Lower leg skin (tissue), 3 donors: ENCODE results near the gene MAN1A1.

Experiments
- POLR2A ChIP-seq, 2 donors: fragments of 450-650 bp; IDR thresholded peaks; one replicate each; pipeline ENCODE4 v1.6.1; 2016 to 2017; ENCODE audit warnings: antibody characterized with exemption in 2 of 2, mild to moderate bottlenecking in 1 of 2, moderate library complexity in 1 of 2
- TF ChIP-seq, protein P1 (sequence below), 3 donors: fragments of 450-650 bp; IDR thresholded peaks; one replicate each; pipeline ENCODE4 v1.5.1; 2016; ENCODE audit warnings: antibody characterized with exemption in 3 of 3, mild to moderate bottlenecking in 3 of 3, moderate library complexity in 2 of 3

DNA sequence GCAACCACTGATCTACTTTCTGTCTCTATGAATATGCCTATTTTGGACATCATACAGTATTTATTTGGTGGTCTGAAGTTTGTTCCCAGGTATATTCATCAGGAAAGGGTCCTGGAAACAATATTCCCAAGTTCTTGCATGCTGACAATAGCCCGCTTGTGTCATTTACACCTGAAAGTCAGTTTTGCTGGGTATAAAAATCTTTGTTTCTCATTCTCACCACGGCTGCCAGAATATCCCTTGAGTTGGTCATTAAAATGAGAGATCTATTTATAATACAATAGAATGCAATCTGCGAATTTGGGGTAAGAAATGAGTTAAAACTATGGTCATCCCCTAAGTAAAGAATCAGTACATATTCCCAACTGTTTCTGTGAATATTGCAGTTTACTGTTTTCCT, 79.0 kb downstream of the MAN1A1 start:
- TF ChIP-seq, protein P1, sequence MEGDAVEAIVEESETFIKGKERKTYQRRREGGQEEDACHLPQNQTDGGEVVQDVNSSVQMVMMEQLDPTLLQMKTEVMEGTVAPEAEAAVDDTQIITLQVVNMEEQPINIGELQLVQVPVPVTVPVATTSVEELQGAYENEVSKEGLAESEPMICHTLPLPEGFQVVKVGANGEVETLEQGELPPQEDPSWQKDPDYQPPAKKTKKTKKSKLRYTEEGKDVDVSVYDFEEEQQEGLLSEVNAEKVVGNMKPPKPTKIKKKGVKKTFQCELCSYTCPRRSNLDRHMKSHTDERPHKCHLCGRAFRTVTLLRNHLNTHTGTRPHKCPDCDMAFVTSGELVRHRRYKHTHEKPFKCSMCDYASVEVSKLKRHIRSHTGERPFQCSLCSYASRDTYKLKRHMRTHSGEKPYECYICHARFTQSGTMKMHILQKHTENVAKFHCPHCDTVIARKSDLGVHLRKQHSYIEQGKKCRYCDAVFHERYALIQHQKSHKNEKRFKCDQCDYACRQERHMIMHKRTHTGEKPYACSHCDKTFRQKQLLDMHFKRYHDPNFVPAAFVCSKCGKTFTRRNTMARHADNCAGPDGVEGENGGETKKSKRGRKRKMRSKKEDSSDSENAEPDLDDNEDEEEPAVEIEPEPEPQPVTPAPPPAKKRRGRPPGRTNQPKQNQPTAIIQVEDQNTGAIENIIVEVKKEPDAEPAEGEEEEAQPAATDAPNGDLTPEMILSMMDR (IDR thresholded peaks at IDR 0.05): no peak
- TF ChIP-seq POLR2A (IDR thresholded peaks at IDR 0.05): no peak
